T-helper 9 cell (primary cell): ENCODE results near the gene NT5C3A.

Experiments used
- DNase-seq: peaks from one replicate; pipeline ENCODE4 v3.0.0-alpha.2; 2020

Gene NT5C3A

GRCh38 chr7:33075818-33076518 lies 13.4 kb upstream of the NT5C3A start:
- DNase-seq = no peak

- DNase-seq = no peak
These were observed 10.7 kb upstream of the NT5C3A start for GRCh38 chr7:33073243-33073642.

- no peak for DNase-seq
These were observed 9.9 kb upstream of the NT5C3A start for GRCh38 chr7:33072471-33072870.

GRCh38 chr7:33070831-33071230 lies 8.3 kb upstream of the NT5C3A start:
- no peak for DNase-seq

- no peak for DNase-seq
These were observed 7.7 kb upstream of the NT5C3A start for GRCh38 chr7:33070277-33070676.

- DNase-seq = no peak
These were observed 5.3 kb upstream of the NT5C3A start for GRCh38 chr7:33067921-33068320.

GRCh38 chr7:33066771-33067170 lies 4.2 kb upstream of the NT5C3A start:
- no peak for DNase-seq

- DNase-seq = no peak
These were observed 3.4 kb upstream of the NT5C3A start for GRCh38 chr7:33065981-33066380.

GRCh38 chr7:33062782-33063443 lies 337 bp upstream of the NT5C3A start:
- DNase-seq = peak; percentile 91

GRCh38 chr7:33061282-33061937 lies 1.2 kb downstream of the NT5C3A start:
- no peak for DNase-seq

GRCh38 chr7:33059635-33060034 lies 2.9 kb downstream of the NT5C3A start:
- no peak for DNase-seq

GRCh38 chr7:33055158-33055557 lies 7.4 kb downstream of the NT5C3A start:
- no peak for DNase-seq

- no peak for DNase-seq
These were observed 8.2 kb downstream of the NT5C3A start for GRCh38 chr7:33054261-33054964.

GRCh38 chr7:33053721-33054120 lies 8.9 kb downstream of the NT5C3A start:
- no peak for DNase-seq

GRCh38 chr7:33050535-33051318 lies 11.8 kb downstream of the NT5C3A start:
- no peak for DNase-seq

- no peak for DNase-seq
These were observed 13.9 kb downstream of the NT5C3A start for GRCh38 chr7:33048704-33049103.

GRCh38 chr7:33048257-33048656 lies 14.3 kb downstream of the NT5C3A start:
- DNase-seq = no peak

- DNase-seq = no peak
These were observed 17.6 kb downstream of the NT5C3A start for GRCh38 chr7:33044986-33045385.

GRCh38 chr7:33044401-33044718 lies 18.2 kb downstream of the NT5C3A start:
- no peak for DNase-seq

- no peak for DNase-seq
These were observed 18.8 kb downstream of the NT5C3A start for GRCh38 chr7:33043501-33044400.

- no peak for DNase-seq
These were observed 20.7 kb downstream of the NT5C3A start for GRCh38 chr7:33041631-33042428.
